Measurements from ENCODE around the gene XYLT1.

The XYLT1 gene

DNA sequence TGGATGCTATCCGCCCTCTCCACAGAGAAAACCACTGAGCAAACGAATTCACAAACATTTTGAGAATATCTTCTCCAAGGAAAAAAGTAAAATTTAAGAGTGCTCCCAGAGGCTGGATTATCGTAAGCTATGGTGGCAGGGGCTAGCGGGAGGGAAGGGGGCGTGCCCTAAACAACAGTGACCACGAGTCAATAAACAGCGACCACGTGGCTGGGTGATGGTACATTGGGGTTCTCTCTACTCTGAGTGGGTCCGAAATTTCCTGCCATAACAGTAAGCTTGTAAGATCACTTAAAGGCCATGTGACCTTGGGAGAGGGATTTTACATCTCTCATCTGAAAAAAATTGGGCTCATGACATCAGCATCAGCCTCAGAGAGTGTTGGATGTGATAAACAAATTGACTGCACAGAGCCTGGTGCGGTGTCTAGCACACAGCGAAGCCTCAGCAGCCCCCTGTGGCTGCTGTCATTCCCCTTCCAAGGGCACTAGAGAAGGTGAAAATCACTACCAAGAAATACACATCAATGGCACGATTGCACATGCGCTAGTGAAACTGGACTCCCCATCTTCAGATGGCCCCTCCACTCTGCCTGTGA, 213.2 kb downstream of the XYLT1 start:
- TF ChIP-seq, protein P1, sequence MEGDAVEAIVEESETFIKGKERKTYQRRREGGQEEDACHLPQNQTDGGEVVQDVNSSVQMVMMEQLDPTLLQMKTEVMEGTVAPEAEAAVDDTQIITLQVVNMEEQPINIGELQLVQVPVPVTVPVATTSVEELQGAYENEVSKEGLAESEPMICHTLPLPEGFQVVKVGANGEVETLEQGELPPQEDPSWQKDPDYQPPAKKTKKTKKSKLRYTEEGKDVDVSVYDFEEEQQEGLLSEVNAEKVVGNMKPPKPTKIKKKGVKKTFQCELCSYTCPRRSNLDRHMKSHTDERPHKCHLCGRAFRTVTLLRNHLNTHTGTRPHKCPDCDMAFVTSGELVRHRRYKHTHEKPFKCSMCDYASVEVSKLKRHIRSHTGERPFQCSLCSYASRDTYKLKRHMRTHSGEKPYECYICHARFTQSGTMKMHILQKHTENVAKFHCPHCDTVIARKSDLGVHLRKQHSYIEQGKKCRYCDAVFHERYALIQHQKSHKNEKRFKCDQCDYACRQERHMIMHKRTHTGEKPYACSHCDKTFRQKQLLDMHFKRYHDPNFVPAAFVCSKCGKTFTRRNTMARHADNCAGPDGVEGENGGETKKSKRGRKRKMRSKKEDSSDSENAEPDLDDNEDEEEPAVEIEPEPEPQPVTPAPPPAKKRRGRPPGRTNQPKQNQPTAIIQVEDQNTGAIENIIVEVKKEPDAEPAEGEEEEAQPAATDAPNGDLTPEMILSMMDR (IDR thresholded peaks at IDR 0.05; ENCODE audit: low read depth, low read length, missing control alignments), result no peak

DNA sequence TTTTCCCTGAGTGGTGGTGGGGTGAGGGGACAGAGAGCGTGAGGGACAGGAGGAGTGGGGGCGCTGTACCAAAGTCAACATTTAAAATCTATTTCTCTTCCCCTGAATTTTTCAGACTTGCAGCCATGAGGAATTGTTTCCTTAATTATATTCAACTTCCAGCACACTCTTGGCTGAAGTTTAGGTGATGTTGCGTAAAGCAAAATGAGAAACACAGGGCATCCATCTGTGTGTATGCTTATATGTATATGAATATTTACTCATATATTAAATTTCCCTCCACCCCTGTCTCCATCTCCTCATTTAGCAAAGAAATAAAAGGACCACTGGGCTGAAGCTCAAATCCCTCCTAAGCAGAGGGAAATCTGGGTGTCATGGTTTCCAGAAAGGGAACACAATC, 218.1 kb downstream of the XYLT1 start:
- TF ChIP-seq, protein P1 (IDR thresholded peaks at IDR 0.05; ENCODE audit: low read depth, low read length, missing control alignments), result no peak
- DNase-seq (ENCODE audit: low read depth), result no peak
- no peak overlapping the region for H3K4me3 ChIP-seq (ENCODE audit: low read depth, low read length)

More for the DNA sequence above, 213.2 kb downstream of the XYLT1 start:
- DNase-seq (ENCODE audit: low read depth), result no peak
- H3K4me3 ChIP-seq (ENCODE audit: low read depth, low read length), result no peak overlapping the region

DNA sequence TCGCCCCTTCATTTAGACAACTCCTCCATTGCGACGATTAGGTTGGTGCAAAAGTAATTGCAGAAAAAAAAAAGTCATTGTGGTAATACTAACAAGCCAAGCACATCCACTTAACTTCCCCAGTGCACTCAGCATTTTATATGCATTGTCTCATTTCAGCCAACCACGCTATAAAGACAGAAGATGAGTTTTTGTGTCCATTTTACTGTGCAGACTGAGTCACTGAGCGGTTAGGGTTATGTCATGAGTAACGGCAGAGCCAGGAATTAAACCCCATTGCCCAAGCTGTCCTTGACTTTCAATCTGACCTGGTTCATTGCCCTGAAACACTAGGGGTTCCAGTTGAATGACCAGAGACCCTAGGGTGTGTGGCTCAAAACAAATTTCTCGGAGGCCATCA, 218.7 kb downstream of the XYLT1 start:
- H3K4me3 ChIP-seq (ENCODE audit: low read depth, low read length), result no peak overlapping the region
- no peak for DNase-seq (ENCODE audit: low read depth)
- TF ChIP-seq, protein P1 (IDR thresholded peaks at IDR 0.05; ENCODE audit: low read depth, low read length, missing control alignments), result no peak

DNA sequence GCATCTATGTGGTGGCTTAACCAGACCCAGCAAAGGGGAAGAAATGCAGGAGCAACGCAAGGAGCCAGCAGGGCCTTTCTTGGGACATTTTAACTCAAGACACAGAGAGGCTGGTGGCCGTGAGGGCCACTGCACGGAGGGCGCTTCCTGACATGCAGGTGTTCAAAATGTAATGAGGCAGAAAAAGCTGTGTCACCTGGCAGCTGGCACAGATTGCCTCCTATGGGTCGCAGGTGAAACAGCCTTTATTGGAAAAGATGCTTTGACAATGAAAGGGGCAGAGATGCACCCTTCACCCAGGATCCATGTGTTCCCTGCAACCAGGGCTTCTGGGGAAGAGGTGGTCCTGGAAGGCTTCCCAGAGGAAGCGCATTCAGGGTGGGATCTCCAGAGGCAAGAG, 219.3 kb downstream of the XYLT1 start:
- TF ChIP-seq, protein P1 (IDR thresholded peaks at IDR 0.05; ENCODE audit: low read depth, low read length, missing control alignments), result peak; percentile 28
- DNase-seq (ENCODE audit: low read depth), result no peak
- H3K4me3 ChIP-seq (ENCODE audit: low read depth, low read length), result no peak overlapping the region

DNA sequence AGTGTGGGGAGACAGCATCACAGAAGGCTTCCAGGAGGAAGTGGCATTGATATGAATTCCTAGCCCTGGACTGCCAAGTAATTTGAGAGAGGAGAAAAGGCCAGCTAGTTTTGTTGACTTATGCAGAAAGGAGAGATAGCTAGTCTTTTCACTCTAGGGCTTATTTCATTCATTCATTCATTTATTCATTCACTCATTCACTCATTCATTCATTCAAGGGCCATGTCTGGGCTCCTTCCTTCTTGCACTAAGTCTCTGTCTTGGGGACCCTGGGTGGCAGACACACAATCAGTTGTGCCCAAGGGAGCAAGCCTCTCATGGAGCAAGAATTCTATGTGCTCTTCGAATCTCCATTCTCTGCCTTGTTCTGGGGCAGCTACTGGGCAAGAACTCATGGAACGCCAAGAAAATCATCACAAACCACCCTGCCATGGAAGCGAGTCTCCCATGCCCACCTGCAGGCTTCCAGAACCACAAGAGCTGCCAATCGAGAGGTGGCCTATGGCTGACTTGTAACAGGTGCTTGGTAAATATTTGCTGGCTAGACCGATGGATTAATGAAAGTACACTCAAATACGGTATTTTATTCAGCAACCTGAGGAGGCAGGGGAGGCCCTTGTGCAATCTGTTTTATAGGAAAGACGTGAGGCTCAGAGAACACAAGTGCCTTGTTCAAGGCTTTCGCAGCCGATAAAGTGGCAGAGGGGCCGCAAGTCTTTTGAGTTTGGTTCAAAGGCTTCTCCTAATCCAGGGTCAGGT, 223.6 kb downstream of the XYLT1 start:
- TF ChIP-seq, protein P1 (IDR thresholded peaks at IDR 0.05; ENCODE audit: low read depth, low read length, missing control alignments), result no peak
- H3K4me3 ChIP-seq (ENCODE audit: low read depth, low read length), result no peak overlapping the region
- no peak for DNase-seq (ENCODE audit: low read depth)

DNA sequence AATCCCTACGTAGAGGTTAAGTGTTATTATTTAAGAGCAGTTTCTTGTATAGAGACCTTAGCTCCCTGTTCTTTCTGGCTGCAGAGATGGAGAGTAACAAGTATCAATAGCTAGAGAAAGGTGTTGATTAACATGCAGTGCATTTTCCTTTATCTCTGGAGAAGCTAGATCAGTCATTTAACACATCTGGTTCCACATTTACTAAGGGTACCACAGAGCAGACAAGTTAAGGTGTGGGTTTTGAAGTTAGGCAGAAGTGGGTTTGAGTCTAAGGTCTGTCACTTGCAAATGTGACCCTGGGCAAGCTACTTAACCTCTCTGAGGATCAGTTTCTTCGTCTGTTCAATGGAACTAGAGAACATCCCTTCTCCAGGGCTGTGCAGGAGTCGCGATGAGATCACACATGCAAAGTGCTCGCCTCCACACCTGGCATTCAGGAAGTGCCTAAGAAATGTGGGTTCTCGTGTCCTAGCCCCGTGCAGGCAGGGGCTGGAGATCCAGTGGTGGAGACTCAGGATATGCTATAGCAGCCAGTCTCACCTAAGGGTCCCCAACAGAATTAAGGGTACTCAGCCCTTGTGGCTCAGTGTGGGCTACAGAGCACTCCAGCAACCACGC, 224.4 kb downstream of the XYLT1 start:
- DNase-seq (ENCODE audit: low read depth), result no peak
- H3K4me3 ChIP-seq (ENCODE audit: low read depth, low read length), result no peak overlapping the region
- TF ChIP-seq, protein P1 (IDR thresholded peaks at IDR 0.05; ENCODE audit: low read depth, low read length, missing control alignments), result no peak
